Measurements from ENCODE around the gene RALGPS1.

DNA sequence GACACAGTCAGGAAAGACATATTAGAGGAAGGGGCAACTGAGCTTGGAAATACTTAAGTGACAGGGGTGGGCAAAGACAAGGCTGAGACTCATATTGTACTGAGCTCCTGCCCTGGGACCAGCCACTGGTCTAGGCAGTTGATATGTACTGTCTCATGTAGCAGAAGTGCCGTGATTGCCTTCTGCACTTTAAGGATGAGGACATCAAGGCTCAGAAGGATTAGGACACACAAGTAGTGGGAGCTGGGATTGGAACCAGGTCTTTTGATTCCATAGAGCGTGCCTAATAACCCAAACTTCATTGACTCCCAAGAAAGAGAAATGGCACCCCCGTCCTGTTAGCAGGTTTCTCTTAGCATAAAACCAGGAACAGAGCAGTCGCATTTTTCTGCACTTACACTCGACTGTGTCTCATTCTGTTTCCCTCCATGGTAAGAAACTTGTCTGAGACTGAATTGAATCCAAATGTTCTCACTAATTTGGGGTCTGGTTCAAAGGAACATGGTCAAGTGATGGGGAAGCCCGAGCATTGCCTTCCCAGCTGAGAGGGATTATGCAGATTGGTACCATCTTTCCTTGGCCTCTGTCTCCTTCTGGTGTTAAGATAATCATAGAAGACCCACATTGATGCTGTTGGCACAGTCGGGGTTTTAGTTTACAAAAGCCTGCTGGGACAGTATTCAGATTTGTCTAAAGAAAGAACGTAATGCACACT lies 137.5 kb downstream of the RALGPS1 start:
- TF ChIP-seq, protein P1, sequence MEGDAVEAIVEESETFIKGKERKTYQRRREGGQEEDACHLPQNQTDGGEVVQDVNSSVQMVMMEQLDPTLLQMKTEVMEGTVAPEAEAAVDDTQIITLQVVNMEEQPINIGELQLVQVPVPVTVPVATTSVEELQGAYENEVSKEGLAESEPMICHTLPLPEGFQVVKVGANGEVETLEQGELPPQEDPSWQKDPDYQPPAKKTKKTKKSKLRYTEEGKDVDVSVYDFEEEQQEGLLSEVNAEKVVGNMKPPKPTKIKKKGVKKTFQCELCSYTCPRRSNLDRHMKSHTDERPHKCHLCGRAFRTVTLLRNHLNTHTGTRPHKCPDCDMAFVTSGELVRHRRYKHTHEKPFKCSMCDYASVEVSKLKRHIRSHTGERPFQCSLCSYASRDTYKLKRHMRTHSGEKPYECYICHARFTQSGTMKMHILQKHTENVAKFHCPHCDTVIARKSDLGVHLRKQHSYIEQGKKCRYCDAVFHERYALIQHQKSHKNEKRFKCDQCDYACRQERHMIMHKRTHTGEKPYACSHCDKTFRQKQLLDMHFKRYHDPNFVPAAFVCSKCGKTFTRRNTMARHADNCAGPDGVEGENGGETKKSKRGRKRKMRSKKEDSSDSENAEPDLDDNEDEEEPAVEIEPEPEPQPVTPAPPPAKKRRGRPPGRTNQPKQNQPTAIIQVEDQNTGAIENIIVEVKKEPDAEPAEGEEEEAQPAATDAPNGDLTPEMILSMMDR (IDR thresholded peaks at IDR 0.05), result no peak
- TF ChIP-seq NR3C1 (CRISPR knock-in tag; conservative IDR thresholded peaks at IDR 0.05; ENCODE audit: low read depth) (no peak), SMAD3 (CRISPR knock-in tag; IDR thresholded peaks at IDR 0.05; ENCODE audit: borderline replicate concordance) (no peak), CREB1 (CRISPR knock-in tag; IDR thresholded peaks at IDR 0.05) (no peak), CBFB (CRISPR knock-in tag; IDR thresholded peaks at IDR 0.05; ENCODE audit: low read depth) (no peak), FOXK1 (CRISPR knock-in tag; IDR thresholded peaks at IDR 0.05) (no peak), MYBL2 (CRISPR knock-in tag; IDR thresholded peaks at IDR 0.05) (no peak)
- TF ChIP-seq, protein P2, sequence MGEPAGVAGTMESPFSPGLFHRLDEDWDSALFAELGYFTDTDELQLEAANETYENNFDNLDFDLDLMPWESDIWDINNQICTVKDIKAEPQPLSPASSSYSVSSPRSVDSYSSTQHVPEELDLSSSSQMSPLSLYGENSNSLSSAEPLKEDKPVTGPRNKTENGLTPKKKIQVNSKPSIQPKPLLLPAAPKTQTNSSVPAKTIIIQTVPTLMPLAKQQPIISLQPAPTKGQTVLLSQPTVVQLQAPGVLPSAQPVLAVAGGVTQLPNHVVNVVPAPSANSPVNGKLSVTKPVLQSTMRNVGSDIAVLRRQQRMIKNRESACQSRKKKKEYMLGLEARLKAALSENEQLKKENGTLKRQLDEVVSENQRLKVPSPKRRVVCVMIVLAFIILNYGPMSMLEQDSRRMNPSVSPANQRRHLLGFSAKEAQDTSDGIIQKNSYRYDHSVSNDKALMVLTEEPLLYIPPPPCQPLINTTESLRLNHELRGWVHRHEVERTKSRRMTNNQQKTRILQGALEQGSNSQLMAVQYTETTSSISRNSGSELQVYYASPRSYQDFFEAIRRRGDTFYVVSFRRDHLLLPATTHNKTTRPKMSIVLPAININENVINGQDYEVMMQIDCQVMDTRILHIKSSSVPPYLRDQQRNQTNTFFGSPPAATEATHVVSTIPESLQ (CRISPR knock-in tag; IDR thresholded peaks at IDR 0.05), result no peak
- TF ChIP-seq, protein P3, sequence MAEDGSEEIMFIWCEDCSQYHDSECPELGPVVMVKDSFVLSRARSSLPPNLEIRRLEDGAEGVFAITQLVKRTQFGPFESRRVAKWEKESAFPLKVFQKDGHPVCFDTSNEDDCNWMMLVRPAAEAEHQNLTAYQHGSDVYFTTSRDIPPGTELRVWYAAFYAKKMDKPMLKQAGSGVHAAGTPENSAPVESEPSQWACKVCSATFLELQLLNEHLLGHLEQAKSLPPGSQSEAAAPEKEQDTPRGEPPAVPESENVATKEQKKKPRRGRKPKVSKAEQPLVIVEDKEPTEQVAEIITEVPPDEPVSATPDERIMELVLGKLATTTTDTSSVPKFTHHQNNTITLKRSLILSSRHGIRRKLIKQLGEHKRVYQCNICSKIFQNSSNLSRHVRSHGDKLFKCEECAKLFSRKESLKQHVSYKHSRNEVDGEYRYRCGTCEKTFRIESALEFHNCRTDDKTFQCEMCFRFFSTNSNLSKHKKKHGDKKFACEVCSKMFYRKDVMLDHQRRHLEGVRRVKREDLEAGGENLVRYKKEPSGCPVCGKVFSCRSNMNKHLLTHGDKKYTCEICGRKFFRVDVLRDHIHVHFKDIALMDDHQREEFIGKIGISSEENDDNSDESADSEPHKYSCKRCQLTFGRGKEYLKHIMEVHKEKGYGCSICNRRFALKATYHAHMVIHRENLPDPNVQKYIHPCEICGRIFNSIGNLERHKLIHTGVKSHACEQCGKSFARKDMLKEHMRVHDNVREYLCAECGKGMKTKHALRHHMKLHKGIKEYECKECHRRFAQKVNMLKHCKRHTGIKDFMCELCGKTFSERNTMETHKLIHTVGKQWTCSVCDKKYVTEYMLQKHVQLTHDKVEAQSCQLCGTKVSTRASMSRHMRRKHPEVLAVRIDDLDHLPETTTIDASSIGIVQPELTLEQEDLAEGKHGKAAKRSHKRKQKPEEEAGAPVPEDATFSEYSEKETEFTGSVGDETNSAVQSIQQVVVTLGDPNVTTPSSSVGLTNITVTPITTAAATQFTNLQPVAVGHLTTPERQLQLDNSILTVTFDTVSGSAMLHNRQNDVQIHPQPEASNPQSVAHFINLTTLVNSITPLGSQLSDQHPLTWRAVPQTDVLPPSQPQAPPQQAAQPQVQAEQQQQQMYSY (CRISPR knock-in tag; IDR thresholded peaks at IDR 0.05), result no peak
- TF ChIP-seq, protein P4, sequence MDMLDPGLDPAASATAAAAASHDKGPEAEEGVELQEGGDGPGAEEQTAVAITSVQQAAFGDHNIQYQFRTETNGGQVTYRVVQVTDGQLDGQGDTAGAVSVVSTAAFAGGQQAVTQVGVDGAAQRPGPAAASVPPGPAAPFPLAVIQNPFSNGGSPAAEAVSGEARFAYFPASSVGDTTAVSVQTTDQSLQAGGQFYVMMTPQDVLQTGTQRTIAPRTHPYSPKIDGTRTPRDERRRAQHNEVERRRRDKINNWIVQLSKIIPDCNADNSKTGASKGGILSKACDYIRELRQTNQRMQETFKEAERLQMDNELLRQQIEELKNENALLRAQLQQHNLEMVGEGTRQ (CRISPR knock-in tag; IDR thresholded peaks at IDR 0.05), result no peak
- TF ChIP-seq, protein P5, sequence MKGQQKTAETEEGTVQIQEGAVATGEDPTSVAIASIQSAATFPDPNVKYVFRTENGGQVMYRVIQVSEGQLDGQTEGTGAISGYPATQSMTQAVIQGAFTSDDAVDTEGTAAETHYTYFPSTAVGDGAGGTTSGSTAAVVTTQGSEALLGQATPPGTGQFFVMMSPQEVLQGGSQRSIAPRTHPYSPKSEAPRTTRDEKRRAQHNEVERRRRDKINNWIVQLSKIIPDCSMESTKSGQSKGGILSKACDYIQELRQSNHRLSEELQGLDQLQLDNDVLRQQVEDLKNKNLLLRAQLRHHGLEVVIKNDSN (CRISPR knock-in tag; IDR thresholded peaks at IDR 0.05), result no peak
- TF ChIP-seq, protein P6, sequence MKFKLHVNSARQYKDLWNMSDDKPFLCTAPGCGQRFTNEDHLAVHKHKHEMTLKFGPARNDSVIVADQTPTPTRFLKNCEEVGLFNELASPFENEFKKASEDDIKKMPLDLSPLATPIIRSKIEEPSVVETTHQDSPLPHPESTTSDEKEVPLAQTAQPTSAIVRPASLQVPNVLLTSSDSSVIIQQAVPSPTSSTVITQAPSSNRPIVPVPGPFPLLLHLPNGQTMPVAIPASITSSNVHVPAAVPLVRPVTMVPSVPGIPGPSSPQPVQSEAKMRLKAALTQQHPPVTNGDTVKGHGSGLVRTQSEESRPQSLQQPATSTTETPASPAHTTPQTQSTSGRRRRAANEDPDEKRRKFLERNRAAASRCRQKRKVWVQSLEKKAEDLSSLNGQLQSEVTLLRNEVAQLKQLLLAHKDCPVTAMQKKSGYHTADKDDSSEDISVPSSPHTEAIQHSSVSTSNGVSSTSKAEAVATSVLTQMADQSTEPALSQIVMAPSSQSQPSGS (CRISPR knock-in tag; IDR thresholded peaks at IDR 0.05; ENCODE audit: borderline replicate concordance, low read depth), result no peak
